Mesothelial cell of epicardium (in vitro differentiated cells): Measurements from ENCODE around the gene PLPPR4. TPM values are rescaled to one million over a fixed set of nuclear protein-coding genes. Genes with fewer than 3 reads are reported as not detected.

ENCODE experiments used
- DNase-seq, 2 experiments: peaks; one replicate each; pipeline ENCODE4 v3.0.0; 2021; ENCODE audit warnings: low spot score in 2 of 2; ENCODE audit not compliant: unreplicated experiment in 2 of 2
- H3K27ac Mint-ChIP-seq: 2 replicates; pipeline ENCODE4 v1.8.0; 2021; ENCODE audit warnings: mixed read lengths
- H3K27me3 Mint-ChIP-seq: 2 replicates; pipeline ENCODE4 v1.8.0; 2021; ENCODE audit warnings: low read depth, mixed read lengths
- H3K36me3 Mint-ChIP-seq: 2 replicates; pipeline ENCODE4 v1.8.0; 2021; ENCODE audit warnings: mixed read lengths
- H3K4me1 Mint-ChIP-seq: 2 replicates; pipeline ENCODE4 v1.8.0; 2021; ENCODE audit warnings: mixed read lengths
- H3K4me3 Mint-ChIP-seq: 2 replicates; pipeline ENCODE4 v1.8.0; 2021; ENCODE audit warnings: mild to moderate bottlenecking, moderate library complexity, mixed read lengths
- H3K9me3 Mint-ChIP-seq: 2 replicates; pipeline ENCODE4 v1.8.0; 2021; ENCODE audit warnings: mixed read lengths
- total RNA-seq: library from RNA; stranded (reverse); gene quantifications from 3 replicates; pipeline ENCODE4 v1.2.1, GENCODE V29; 2021
- TF ChIP-seq, protein P1 (sequence below): fragments of 200-600 bp; sonication (generic); IDR thresholded peaks from one replicate; pipeline ENCODE4 v1.5.0; 2021; ENCODE audit warnings: antibody characterized with exemption; ENCODE audit not compliant: unreplicated experiment

The PLPPR4 gene
- total RNA-seq, 1 donor from 2014 or later = 0.13 TPM

DNA sequence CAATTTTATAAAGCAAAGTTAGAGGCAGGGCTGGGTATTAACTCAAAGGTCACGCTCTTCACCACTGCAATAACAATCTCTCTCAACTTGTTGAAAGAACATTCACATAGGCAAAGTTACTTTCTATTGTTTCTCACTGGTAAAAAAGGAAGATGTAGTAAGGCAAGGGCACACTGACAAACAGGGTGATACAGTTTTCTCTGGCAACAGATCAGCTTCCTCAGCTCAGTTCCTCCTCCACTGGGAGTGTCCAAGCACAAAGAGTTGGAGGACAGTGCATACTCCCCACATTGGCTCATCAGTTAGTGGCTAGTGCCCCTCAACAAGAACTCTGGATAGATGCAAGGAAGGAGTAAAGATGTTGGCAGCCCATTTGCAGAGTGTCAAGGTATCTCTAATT is 3.7 kb downstream of the PLPPR4 start:
- TF ChIP-seq, protein P1, sequence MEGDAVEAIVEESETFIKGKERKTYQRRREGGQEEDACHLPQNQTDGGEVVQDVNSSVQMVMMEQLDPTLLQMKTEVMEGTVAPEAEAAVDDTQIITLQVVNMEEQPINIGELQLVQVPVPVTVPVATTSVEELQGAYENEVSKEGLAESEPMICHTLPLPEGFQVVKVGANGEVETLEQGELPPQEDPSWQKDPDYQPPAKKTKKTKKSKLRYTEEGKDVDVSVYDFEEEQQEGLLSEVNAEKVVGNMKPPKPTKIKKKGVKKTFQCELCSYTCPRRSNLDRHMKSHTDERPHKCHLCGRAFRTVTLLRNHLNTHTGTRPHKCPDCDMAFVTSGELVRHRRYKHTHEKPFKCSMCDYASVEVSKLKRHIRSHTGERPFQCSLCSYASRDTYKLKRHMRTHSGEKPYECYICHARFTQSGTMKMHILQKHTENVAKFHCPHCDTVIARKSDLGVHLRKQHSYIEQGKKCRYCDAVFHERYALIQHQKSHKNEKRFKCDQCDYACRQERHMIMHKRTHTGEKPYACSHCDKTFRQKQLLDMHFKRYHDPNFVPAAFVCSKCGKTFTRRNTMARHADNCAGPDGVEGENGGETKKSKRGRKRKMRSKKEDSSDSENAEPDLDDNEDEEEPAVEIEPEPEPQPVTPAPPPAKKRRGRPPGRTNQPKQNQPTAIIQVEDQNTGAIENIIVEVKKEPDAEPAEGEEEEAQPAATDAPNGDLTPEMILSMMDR = no peak
- H3K27ac Mint-ChIP-seq = no peak overlapping the region
- peaks cover 37% of the 10 kb centered on the region for H3K27me3 Mint-ChIP-seq
- no peaks in the 10 kb centered on the region for H3K9me3 Mint-ChIP-seq
- H3K4me1 Mint-ChIP-seq = peaks cover 9% of the 10 kb centered on the region
- no peaks in the 10 kb centered on the region for H3K36me3 Mint-ChIP-seq
- H3K4me3 Mint-ChIP-seq = no peak overlapping the region
- no peak for DNase-seq

DNA sequence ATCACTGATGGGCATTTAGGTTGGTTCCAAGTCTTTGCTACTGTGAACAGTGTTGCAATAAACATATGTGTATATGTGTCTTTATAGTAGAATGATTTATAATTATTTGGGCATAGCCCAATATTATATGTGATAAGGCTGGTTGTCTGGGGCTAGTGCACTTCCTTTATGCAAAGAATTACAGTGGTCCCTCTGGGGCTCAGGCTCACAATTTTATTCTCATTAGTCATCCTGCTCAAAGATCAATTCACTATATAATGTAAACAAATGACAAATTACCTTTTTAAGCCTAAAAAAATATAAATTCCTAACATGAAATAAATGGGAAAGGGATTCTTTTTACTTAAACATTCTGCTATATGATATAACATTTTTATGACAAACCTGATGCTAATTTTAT is 5.0 kb downstream of the PLPPR4 start:
- peaks cover 1% of the 10 kb centered on the region for H3K9me3 Mint-ChIP-seq
- TF ChIP-seq, protein P1 = no peak
- H3K27me3 Mint-ChIP-seq = peaks cover 24% of the 10 kb centered on the region
- no peaks in the 10 kb centered on the region for H3K36me3 Mint-ChIP-seq
- no peak overlapping the region for H3K27ac Mint-ChIP-seq
- H3K4me3 Mint-ChIP-seq = no peak overlapping the region
- H3K4me1 Mint-ChIP-seq = peaks cover 6% of the 10 kb centered on the region
- no peak for DNase-seq

DNA sequence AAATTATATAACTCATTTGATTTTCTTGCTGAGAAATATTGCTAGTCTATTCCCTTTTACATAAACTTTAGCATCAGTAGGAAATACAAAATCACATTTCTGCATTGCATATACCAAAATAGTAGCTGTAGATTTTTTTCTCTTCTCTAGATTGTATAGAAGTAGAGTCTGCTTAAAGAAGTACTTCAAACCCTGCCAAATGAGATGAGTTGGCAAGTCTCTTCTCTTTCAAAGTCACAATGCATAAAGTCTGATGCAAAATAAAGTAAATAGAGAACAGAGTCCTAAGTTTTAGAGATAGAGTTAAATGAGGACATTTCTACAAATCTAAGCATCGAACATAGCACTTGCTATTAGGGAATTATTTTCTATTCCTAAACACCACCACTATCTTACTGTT is 6.4 kb downstream of the PLPPR4 start:
- Mint-ChIP-seq H3K27ac (no peak overlapping the region), H3K27me3 (peaks cover 12% of the 10 kb centered on the region), H3K9me3 (peaks cover 3% of the 10 kb centered on the region), H3K4me1 (no peaks in the 10 kb centered on the region), H3K4me3 (no peak overlapping the region), H3K36me3 (no peaks in the 10 kb centered on the region)
- DNase-seq = no peak
- TF ChIP-seq, protein P1 = no peak

DNA sequence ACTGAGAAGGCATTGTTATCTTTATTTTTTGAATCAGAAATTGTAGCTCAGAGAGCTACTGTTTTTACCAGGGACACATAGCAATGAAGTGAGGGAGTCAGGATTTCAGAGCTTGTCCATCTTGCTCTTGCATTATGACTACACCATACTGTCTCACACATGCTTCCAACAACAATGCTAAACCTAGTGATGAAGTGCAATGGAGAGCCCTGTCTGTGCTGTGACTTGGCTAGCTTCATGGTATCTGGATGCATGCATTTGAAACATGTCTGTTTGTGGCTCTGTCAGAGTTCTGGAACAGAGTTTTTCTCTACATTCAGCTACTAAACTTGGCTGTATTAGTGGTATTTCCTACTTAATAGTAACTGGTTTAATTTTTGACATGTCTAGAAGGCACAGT is 7.0 kb downstream of the PLPPR4 start:
- H3K27ac Mint-ChIP-seq = no peak overlapping the region
- H3K4me1 Mint-ChIP-seq = no peaks in the 10 kb centered on the region
- H3K4me3 Mint-ChIP-seq = no peak overlapping the region
- H3K27me3 Mint-ChIP-seq = peaks cover 7% of the 10 kb centered on the region
- H3K9me3 Mint-ChIP-seq = peaks cover 3% of the 10 kb centered on the region
- TF ChIP-seq, protein P1 = no peak
- no peak for DNase-seq
- H3K36me3 Mint-ChIP-seq = no peaks in the 10 kb centered on the region

DNA sequence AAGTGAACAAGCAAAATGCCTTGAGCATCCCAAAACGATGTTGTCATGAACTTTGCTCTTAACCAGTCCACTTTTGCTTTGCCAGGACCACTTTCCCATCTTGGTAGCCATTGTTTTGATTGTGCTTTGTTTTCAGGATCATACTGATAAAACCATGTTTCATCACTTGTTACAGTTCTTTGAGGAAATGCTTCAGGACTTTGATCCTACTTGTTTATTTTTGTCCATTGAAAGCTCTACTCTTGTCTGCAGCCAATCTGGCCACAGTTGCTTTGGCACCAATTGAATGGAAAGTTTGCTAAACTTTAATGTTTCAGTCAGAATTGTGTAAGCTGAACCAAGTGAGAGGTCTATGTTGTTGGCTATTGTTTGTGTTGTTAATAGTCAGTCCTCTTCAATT is 12.8 kb downstream of the PLPPR4 start:
- Mint-ChIP-seq H3K9me3 (peaks cover 3% of the 10 kb centered on the region), H3K27ac (no peak overlapping the region), H3K4me3 (no peak overlapping the region), H3K36me3 (no peaks in the 10 kb centered on the region), H3K4me1 (peaks cover 14% of the 10 kb centered on the region), H3K27me3 (no peaks in the 10 kb centered on the region)
- TF ChIP-seq, protein P1 = no peak
- no peak for DNase-seq

DNA sequence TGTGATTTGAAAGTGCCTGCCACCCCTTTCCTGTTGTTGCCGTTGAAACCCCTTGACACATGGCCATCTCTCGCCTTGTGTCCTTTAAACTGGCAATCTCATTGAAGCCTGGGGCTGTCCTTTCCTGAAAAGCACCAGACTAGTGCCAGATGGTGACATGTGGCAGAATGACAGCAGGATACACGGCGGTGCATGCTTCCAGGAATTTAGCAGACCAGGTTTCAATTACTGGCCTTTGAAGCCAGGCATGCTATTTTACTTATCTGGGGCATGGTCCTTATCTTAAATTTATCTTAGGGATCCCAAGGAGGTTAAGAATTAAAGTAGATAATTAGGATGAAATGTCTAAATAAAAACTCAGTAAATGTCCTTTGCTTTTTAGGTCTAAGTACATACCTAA is 15.2 kb downstream of the PLPPR4 start:
- H3K27ac Mint-ChIP-seq = no peak overlapping the region
- DNase-seq = no peak
- peaks cover 14% of the 10 kb centered on the region for H3K4me1 Mint-ChIP-seq
- H3K36me3 Mint-ChIP-seq = no peaks in the 10 kb centered on the region
- no peaks in the 10 kb centered on the region for H3K9me3 Mint-ChIP-seq
- no peaks in the 10 kb centered on the region for H3K27me3 Mint-ChIP-seq
- TF ChIP-seq, protein P1 = no peak
- no peak overlapping the region for H3K4me3 Mint-ChIP-seq
